Effector memory CD8-positive, alpha-beta T cell (primary cell): Measurements from ENCODE around the gene SUOX.

Experiments
- ATAC-seq: fragments of 150-1000 bp; cut with Tn5 transposase; replicated peaks from 2 replicates; pipeline ENCODE4 v1.10.0; 2021; ENCODE audit warnings: mild to moderate bottlenecking, moderate library complexity
- DNase-seq, 3 experiments: peaks; one replicate each; pipeline ENCODE4 v3.0.0; 2021
- H3K27ac Mint-ChIP-seq, 2 donors: one replicate each; pipeline ENCODE4 v1.8.0; 2022; ENCODE audit warnings: mild to moderate bottlenecking in 2 of 2, mixed read lengths in 2 of 2, moderate library complexity in 2 of 2
- H3K27me3 Mint-ChIP-seq, 2 donors: one replicate each; pipeline ENCODE4 v1.8.0; 2022; ENCODE audit warnings: mixed read lengths in 2 of 2
- H3K36me3 Mint-ChIP-seq: one replicate; pipeline ENCODE4 v1.8.0; 2022; ENCODE audit warnings: mild to moderate bottlenecking, moderate library complexity, mixed read lengths; ENCODE audit not compliant: insufficient read depth
- H3K4me1 Mint-ChIP-seq, 2 donors: one replicate each; pipeline ENCODE4 v1.8.0; 2022; ENCODE audit warnings: low read depth in 2 of 2, mixed read lengths in 2 of 2
- H3K4me3 Mint-ChIP-seq, 2 donors: one replicate each; pipeline ENCODE4 v1.8.0; 2022; ENCODE audit warnings: mild to moderate bottlenecking in 2 of 2, mixed read lengths in 2 of 2, moderate library complexity in 2 of 2
- H3K9me3 Mint-ChIP-seq, 2 donors: one replicate each; pipeline ENCODE4 v1.8.0; 2022; ENCODE audit warnings: mixed read lengths in 2 of 2

Gene SUOX

GRCh38 chr12:56017181-56017580 is 20.1 kb downstream of the SUOX start:
- no peak for ATAC-seq
- Mint-ChIP-seq H3K36me3 (peaks cover 10% of the 10 kb centered on the region), H3K27ac (no peak overlapping the region), H3K4me1 (peaks cover 0 to 6% of the 10 kb centered on the region in 2 donors), H3K9me3 (no peaks in the 10 kb centered on the region), H3K4me3 (no peak overlapping the region), H3K27me3 (no peaks in the 10 kb centered on the region)
- no peak for DNase-seq

GRCh38 chr12:56018356-56018755 is 21.3 kb downstream of the SUOX start:
- peaks cover 8% of the 10 kb centered on the region for H3K36me3 Mint-ChIP-seq
- peaks cover 0 to 6% of the 10 kb centered on the region in 2 donors for H3K4me1 Mint-ChIP-seq
- H3K9me3 Mint-ChIP-seq: no peaks in the 10 kb centered on the region

GRCh38 chr12:56020423-56021184 is 23.5 kb downstream of the SUOX start, which contains the start of gene IKZF4:
Gene IKZF4 (plus strand): TSS chr12:56021043. CDS start chr12:56021494, 451 bp downstream.
- Mint-ChIP-seq H3K36me3 (peaks cover 6% of the 10 kb centered on the region), H3K4me1 (peaks cover 0 to 6% of the 10 kb centered on the region in 2 donors), H3K4me3 (peak within 1 kb of the TSS; percentile 67 to 76), H3K27ac (peak within 1 kb of the TSS; percentile 42 to 57), H3K27me3 (no peaks in the 10 kb centered on the region), H3K9me3 (no peaks in the 10 kb centered on the region)
- peak; percentile 57 for ATAC-seq
- DNase-seq: no peak

More at GRCh38 chr12:56018356-56018755, 21.3 kb downstream of the SUOX start:
- Mint-ChIP-seq H3K4me3 (no peak overlapping the region), H3K27ac (peak overlapping the region in 1 of 2 donors; percentile 9), H3K27me3 (no peaks in the 10 kb centered on the region)
- ATAC-seq (no peak), DNase-seq (no peak)

DNA sequence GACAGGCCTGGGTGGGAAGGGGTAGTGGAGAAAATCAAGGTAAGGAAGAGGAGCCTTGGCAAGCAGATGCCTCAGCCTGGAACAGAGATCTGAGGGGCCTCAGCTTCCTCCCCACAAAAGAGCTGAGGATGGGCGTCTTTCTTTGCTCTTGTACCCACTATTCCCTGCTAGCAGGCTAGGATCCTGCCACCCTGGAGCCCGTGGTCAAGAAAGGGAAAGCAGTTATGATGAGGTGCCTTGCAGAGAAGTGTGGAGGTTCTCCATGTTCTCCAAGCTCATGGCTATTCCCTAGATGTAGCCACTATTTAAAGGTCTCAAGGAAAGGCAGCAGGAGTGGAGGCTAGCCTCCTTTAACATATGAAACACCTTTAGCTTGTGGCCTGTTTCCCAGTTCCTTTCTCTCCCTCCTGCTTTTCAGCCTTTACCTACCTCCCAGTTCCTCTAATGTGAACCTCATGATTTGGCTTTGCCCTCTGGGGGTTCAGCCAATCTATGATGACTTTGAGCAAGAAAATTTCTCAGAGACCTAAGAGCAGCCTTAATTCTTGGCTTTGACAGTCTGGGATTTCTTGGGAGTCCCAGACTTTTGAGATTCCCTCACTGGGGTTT is 24.9 kb downstream of the SUOX start:
- Mint-ChIP-seq H3K27ac (peak overlapping the region; percentile 20 to 57), H3K36me3 (peaks cover 6% of the 10 kb centered on the region), H3K4me3 (peak overlapping the region; percentile 67 to 76), H3K27me3 (no peaks in the 10 kb centered on the region), H3K4me1 (peaks cover 0 to 6% of the 10 kb centered on the region in 2 donors), H3K9me3 (no peaks in the 10 kb centered on the region)
- ATAC-seq: no peak
- DNase-seq: no peak

DNA sequence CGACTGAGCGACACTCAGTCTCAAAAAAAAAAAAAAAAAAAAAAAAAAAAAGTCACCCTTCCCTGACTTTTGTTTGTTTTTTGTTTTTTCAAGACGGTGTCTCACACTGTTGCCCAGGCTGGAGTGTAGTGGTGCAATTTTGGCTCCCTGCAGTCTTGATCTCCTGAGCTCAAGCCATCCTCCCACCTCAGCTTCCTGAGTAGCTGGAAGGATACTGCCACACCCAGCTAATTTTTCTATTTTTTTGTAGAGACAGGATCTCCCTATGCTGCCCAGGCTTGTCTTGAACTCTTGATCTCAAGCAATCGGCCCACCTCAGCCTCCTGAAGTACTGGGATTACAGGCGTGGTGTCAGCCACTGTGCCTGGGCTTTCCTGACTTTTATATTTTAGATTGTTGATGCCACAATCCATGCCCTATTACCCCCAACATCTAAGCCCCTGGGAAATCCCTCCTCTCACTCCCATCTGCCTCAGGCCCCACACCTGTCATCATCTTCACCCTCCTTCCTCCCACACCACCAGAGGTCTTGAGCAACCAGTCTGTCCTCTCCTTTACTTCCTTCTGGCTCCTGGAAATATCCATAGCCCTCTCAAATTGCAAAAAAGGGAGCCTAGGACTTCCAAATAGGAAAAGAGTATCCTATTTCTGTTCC is 31.6 kb downstream of the SUOX start:
- Mint-ChIP-seq H3K36me3 (peaks cover 5% of the 10 kb centered on the region), H3K27ac (no peak overlapping the region), H3K9me3 (no peaks in the 10 kb centered on the region), H3K27me3 (no peaks in the 10 kb centered on the region), H3K4me1 (no peaks in the 10 kb centered on the region), H3K4me3 (no peak overlapping the region)
- DNase-seq: no peak
- ATAC-seq: no peak

GRCh38 chr12:56029166-56029519 is 32.1 kb downstream of the SUOX start:
- H3K4me1 Mint-ChIP-seq: no peaks in the 10 kb centered on the region
- no peak for DNase-seq
- H3K27me3 Mint-ChIP-seq: no peaks in the 10 kb centered on the region
- ATAC-seq: no peak
- H3K4me3 Mint-ChIP-seq: no peak overlapping the region
- H3K9me3 Mint-ChIP-seq: no peaks in the 10 kb centered on the region
- peaks cover 5% of the 10 kb centered on the region for H3K36me3 Mint-ChIP-seq
- no peak overlapping the region for H3K27ac Mint-ChIP-seq

DNA sequence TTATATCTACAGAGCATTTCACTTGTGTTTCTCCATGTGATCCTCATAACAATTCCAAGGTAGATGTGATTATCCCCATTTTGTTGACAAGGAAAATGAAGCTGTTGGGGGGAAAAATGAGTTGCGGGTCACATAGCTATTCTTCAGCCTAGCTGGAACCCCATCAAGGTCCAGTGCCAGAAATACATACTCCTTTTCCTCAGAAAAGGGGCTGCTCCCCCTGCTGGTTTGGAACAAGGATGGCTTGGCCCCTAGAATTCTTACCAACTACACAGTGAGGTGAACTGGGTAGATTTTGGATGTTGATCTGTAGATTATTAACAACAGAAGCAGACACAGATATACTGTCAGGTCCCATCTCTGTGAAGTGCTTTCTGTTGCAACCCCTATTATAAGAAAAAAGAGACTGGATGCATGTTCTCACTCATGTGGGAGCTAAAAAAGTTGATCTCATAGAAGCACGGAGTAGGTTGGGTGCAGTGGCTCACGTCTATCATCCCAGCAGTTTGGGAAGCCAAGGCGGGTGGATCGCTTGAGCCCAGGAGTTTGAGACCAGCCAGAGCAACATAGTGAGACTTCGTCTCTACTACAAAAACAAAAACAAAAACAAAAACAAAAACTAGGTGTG is 32.7 kb downstream of the SUOX start:
- Mint-ChIP-seq H3K27me3 (no peaks in the 10 kb centered on the region), H3K36me3 (peaks cover 5% of the 10 kb centered on the region), H3K4me1 (peaks cover 0 to 1% of the 10 kb centered on the region in 2 donors), H3K27ac (no peak overlapping the region), H3K9me3 (no peaks in the 10 kb centered on the region), H3K4me3 (no peak overlapping the region)
- ATAC-seq (peak; percentile 54), DNase-seq (peak; percentile 22 to 27 (median 23))

DNA sequence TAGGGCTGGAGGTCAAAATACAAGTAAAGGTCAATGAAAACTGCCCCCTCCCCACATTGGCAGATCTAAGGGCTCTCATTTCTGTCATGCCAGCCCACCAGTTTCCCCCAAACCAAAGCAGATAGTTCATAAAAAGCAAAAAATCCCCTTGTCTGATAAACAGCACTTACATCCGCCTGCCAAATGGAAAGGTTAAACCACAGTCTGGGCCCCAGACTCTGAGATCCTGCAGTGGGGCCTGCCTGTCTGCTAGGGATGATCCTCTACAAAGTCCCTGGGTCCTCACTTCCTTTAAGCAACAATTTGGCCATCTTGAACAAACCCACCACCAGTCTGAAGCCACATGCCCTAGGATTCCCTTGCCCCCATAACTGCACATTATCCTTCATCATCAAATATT is 34.9 kb downstream of the SUOX start:
- Mint-ChIP-seq H3K4me1 (peaks cover 1 to 3% of the 10 kb centered on the region in 2 donors), H3K4me3 (no peak overlapping the region), H3K27me3 (no peaks in the 10 kb centered on the region), H3K27ac (no peak overlapping the region), H3K9me3 (no peaks in the 10 kb centered on the region), H3K36me3 (peaks cover 12% of the 10 kb centered on the region)
- ATAC-seq: no peak
- no peak for DNase-seq

DNA sequence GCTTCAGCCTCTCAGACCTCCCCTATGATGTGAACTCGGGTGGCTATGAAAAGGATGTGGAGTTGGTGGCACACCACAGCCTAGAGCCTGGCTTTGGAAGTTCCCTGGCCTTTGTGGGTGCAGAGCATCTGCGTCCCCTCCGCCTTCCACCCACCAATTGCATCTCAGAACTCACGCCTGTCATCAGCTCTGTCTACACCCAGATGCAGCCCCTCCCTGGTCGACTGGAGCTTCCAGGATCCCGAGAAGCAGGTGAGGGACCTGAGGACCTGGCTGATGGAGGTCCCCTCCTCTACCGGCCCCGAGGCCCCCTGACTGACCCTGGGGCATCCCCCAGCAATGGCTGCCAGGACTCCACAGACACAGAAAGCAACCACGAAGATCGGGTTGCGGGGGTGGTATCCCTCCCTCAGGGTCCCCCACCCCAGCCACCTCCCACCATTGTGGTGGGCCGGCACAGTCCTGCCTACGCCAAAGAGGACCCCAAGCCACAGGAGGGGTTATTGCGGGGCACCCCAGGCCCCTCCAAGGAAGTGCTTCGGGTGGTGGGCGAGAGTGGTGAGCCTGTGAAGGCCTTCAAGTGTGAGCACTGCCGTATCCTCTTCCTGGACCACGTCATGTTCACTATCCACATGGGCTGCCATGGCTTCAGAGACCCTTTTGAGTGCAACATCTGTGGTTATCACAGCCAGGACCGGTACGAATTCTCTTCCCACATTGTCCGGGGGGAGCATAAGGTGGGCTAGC is 37.7 kb downstream of the SUOX start:
- ATAC-seq: peak; percentile 69
- Mint-ChIP-seq H3K36me3 (peaks cover 10% of the 10 kb centered on the region), H3K9me3 (no peaks in the 10 kb centered on the region), H3K27me3 (no peaks in the 10 kb centered on the region), H3K4me3 (no peak overlapping the region), H3K4me1 (peaks cover 1 to 15% of the 10 kb centered on the region in 2 donors), H3K27ac (no peak overlapping the region)
- no peak for DNase-seq

DNA sequence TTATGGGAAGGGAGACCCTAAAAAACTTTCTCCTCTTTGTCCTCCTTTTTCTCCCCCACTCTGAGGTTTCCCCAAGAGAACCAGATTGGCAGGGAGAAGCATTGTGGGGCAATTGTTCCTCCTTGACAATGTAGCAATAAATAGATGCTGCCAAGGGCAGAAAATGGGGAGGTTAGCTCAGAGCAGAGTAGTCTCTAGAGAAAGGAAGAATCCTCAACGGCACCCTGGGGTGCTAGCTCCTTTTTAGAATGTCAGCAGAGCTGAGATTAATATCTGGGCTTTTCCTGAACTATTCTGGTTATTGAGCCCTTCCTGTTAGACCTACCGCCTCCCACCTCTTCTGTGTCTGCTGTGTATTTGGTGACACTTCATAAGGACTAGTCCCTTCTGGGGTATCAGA is 40.1 kb downstream of the SUOX start:
- Mint-ChIP-seq H3K4me3 (peak overlapping the region in 1 of 2 donors; percentile 17), H3K4me1 (peaks cover 7 to 18% of the 10 kb centered on the region in 2 donors), H3K9me3 (no peaks in the 10 kb centered on the region), H3K27me3 (no peaks in the 10 kb centered on the region), H3K27ac (peak overlapping the region; percentile 34 to 92), H3K36me3 (peaks cover 13% of the 10 kb centered on the region)
- ATAC-seq (no peak), DNase-seq (no peak)

DNA sequence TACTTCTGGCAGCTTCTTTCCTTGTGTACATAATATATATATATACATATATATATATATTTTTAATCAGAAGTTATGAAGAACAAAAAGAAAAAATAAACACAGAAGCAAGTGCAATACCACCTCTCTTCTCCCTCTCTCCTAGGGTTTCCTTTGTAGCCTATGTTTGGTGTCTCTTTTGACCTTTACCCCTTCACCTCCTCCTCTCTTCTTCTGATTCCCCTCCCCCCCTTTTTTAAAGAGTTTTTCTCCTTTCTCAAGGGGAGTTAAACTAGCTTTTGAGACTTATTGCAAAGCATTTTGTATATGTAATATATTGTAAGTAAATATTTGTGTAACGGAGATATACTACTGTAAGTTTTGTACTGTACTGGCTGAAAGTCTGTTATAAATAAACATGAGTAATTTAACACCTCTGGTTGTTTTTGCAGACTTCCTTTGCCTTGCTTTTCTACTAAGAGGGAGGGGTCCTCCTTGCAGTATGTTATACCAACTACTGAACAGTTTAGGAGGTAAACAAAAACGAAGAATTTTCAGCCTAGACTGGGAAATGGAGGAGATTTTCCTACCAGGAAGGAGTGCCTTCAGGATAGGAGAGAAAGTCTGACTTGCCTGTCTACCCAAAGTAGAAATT is 41.1 kb downstream of the SUOX start:
- Mint-ChIP-seq H3K27ac (peak overlapping the region; percentile 34 to 92), H3K9me3 (no peaks in the 10 kb centered on the region), H3K27me3 (no peaks in the 10 kb centered on the region), H3K4me1 (peaks cover 16 to 25% of the 10 kb centered on the region in 2 donors), H3K36me3 (peaks cover 23% of the 10 kb centered on the region), H3K4me3 (peak overlapping the region; percentile 50 to 64)
- DNase-seq (no peak), ATAC-seq (no peak)

DNA sequence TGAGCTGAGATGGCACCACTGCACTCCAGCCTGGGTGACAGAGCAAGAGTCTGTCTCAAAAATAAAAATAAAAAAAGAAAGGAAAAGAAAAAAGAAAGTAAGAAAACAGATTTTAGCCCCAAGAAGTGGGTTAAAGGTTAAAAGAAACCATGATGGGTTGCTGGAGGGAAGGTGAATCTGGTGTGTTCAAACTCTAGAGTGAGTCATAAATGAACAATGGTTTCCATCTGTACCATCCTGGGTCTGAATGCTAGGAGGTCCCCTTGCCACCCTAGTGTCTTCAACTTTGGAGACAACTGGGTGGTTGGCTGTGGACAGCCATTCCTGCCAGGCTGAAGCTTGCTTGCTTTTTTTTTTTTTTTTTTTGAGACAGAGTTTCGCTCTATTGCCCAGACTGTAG is 43.1 kb downstream of the SUOX start:
- ATAC-seq: no peak
- Mint-ChIP-seq H3K4me1 (peaks cover 18 to 28% of the 10 kb centered on the region in 2 donors), H3K9me3 (no peaks in the 10 kb centered on the region), H3K4me3 (peak overlapping the region in 1 of 2 donors; percentile 10), H3K36me3 (peaks cover 41% of the 10 kb centered on the region), H3K27me3 (no peaks in the 10 kb centered on the region), H3K27ac (no peak overlapping the region)
- DNase-seq: no peak
